HepG2 (cell line): ENCODE measurements around the gene SMTN.

Experiments
- CTCF ChIP-seq: sonication (generic); formaldehyde crosslinking; IDR thresholded peaks from 2 replicates; pipeline ENCODE4 v1.5.0; 2020; ENCODE audit warnings: mild to moderate bottlenecking, missing genetic modification reagents, moderate library complexity
- FOXJ3 ChIP-seq: sonication (generic); formaldehyde crosslinking; IDR thresholded peaks from 2 replicates; pipeline ENCODE4 v1.4.0; 2020; ENCODE audit warnings: missing genetic modification reagents, mild to moderate bottlenecking, borderline replicate concordance
- NFKB2 ChIP-seq: sonication (generic); formaldehyde crosslinking; IDR thresholded peaks from 2 replicates; pipeline ENCODE4 v1.4.0; 2020; ENCODE audit warnings: missing genetic modification reagents, borderline replicate concordance
- REPIN1 ChIP-seq: sonication (generic); formaldehyde crosslinking; IDR thresholded peaks from 2 replicates; pipeline ENCODE4 v1.8.0; 2022; ENCODE audit warnings: missing genetic modification reagents, low read depth, mild to moderate bottlenecking, borderline replicate concordance
- RERE ChIP-seq: IDR thresholded peaks from 2 replicates; pipeline ENCODE4 v1.6.1; 2016; ENCODE audit warnings: low read depth, missing genetic modification reagents, missing compliant biosample characterization
- SP2 ChIP-seq: sonication (generic); formaldehyde crosslinking; IDR thresholded peaks from 2 replicates; pipeline ENCODE4 v1.5.1; 2020; ENCODE audit warnings: mild to moderate bottlenecking, missing genetic modification reagents
- THRA ChIP-seq: sonication (generic); formaldehyde crosslinking; IDR thresholded peaks from 2 replicates; pipeline ENCODE4 v1.4.0; 2020; ENCODE audit warnings: missing genetic modification reagents, borderline replicate concordance
- ZBTB44 ChIP-seq: sonication (generic); formaldehyde crosslinking; IDR thresholded peaks from 2 replicates; pipeline ENCODE4 v1.4.0; 2020; ENCODE audit warnings: missing genetic modification reagents
- ZKSCAN8 ChIP-seq: IDR thresholded peaks from 2 replicates; pipeline ENCODE4 v1.6.1; 2016; ENCODE audit warnings: borderline replicate concordance, missing genetic modification reagents, missing compliant biosample characterization
- ZMAT3 ChIP-seq: sonication (generic); formaldehyde crosslinking; conservative IDR thresholded peaks from 2 replicates; pipeline ENCODE4 v1.7.0; 2021; ENCODE audit warnings: missing genetic modification reagents
- ZNF781 ChIP-seq: sonication (generic); formaldehyde crosslinking; IDR thresholded peaks from 2 replicates; pipeline ENCODE4 v1.5.1; 2020; ENCODE audit warnings: borderline replicate concordance, mild to moderate bottlenecking, missing genetic modification reagents; ENCODE audit errors: not compliant biosample characterization

- TF ChIP-seq ZMAT3 (CRISPR knock-in tag) (no peak), SP2 (CRISPR knock-in tag) (no peak), CTCF (CRISPR knock-in tag) (no peak), ZNF781 (CRISPR knock-in tag) (no peak), THRA (no peak), RERE (CRISPR knock-in tag) (no peak), ZBTB44 (no peak), FOXJ3 (CRISPR knock-in tag) (no peak), REPIN1 (CRISPR knock-in tag) (no peak), NFKB2 (CRISPR knock-in tag) (no peak), ZKSCAN8 (no peak)
These were observed 60.4 kb downstream of the SMTN start for GRCh38 chr22:31141551-31141950.
